WTC11 (cell line): ENCODE data around the gene TCF7L2. TPM values are rescaled to one million over a fixed set of nuclear protein-coding genes. Genes with fewer than 3 reads are reported as not detected.

ENCODE experiments used
- ATAC-seq: fragments of 200-7000 bp; cut with Tn5 transposase; 2 replicates; pipeline ENCODE4 v1.10.0; 2021; ENCODE audit warnings: mild to moderate bottlenecking, moderate library complexity
- CTCF ChIA-PET: fragments of 300-600 bp; sonication (Branson Sonifier 250); formaldehyde crosslinking; loops from one replicate; lab custom pipeline; 2021; ENCODE audit warnings: antibody characterized with exemption; lab: Charles Lee
- POLR2A ChIA-PET: fragments of 350-600 bp; sonication (Branson Sonifier 250); formaldehyde crosslinking; loops from one replicate; lab custom pipeline; 2021; ENCODE audit warnings: antibody characterized with exemption; lab: Charles Lee
- DNase-seq: peaks from one replicate; pipeline ENCODE4 v3.0.0; 2021; ENCODE audit warnings: low spot score
- H3K27ac Mint-ChIP-seq: 2 replicates; pipeline ENCODE4 v1.8.0; 2021; ENCODE audit warnings: mixed read lengths
- H3K27me3 Mint-ChIP-seq: 2 replicates; pipeline ENCODE4 v1.8.0; 2021; ENCODE audit warnings: low read depth, mild to moderate bottlenecking, moderate library complexity, mixed read lengths
- H3K36me3 Mint-ChIP-seq: 2 replicates; pipeline ENCODE4 v1.8.0; 2021; ENCODE audit warnings: mixed read lengths
- H3K4me1 Mint-ChIP-seq: 2 replicates; pipeline ENCODE4 v1.8.0; 2022; ENCODE audit warnings: mixed read lengths
- H3K4me3 Mint-ChIP-seq: 2 replicates; pipeline ENCODE4 v1.8.0; 2021; ENCODE audit warnings: mild to moderate bottlenecking, moderate library complexity, mixed read lengths
- H3K9me3 Mint-ChIP-seq: 2 replicates; pipeline ENCODE4 v1.8.0; 2021; ENCODE audit warnings: mixed read lengths
- CBFB ChIP-seq: sonication (generic); formaldehyde crosslinking; IDR thresholded peaks from 2 replicates; pipeline ENCODE4 v1.8.1; 2022; ENCODE audit warnings: mild to moderate bottlenecking, low read depth, missing genetic modification reagents
- CREB1 ChIP-seq: sonication (generic); formaldehyde crosslinking; IDR thresholded peaks from 2 replicates; pipeline ENCODE4 v1.8.0; 2023; ENCODE audit warnings: mild to moderate bottlenecking, missing genetic modification reagents
- CTCF ChIP-seq: fragments of 200-600 bp; IDR thresholded peaks from 2 replicates; pipeline ENCODE4 v1.8.0; 2022; ENCODE audit warnings: antibody characterized with exemption
- FOXJ3 ChIP-seq: sonication (generic); formaldehyde crosslinking; IDR thresholded peaks from 2 replicates; pipeline ENCODE4 v1.9.0; 2021; ENCODE audit warnings: missing genetic modification reagents, mild to moderate bottlenecking, borderline replicate concordance
- GRHL2 ChIP-seq: fragments of 250-450 bp; sonication (Bioruptor Pico); IDR thresholded peaks from 2 replicates; pipeline ENCODE4 v1.8.0; 2022; ENCODE audit warnings: mild to moderate bottlenecking, moderate library complexity; ENCODE audit not compliant: insufficient replicate concordance, severe bottlenecking
- HMGA2 ChIP-seq: fragments of 250-450 bp; sonication (Bioruptor Pico); IDR thresholded peaks from 2 replicates; pipeline ENCODE4 v1.4.0; 2021; ENCODE audit warnings: mild to moderate bottlenecking, moderate library complexity
- IRF2 ChIP-seq: sonication (generic); formaldehyde crosslinking; IDR thresholded peaks from 2 replicates; pipeline ENCODE4 v1.8.0; 2022; ENCODE audit warnings: low read depth, missing genetic modification reagents, borderline replicate concordance
- MXD4 ChIP-seq: fragments of 250-450 bp; sonication (Bioruptor Pico); IDR thresholded peaks from 2 replicates; pipeline ENCODE4 v1.8.0; 2021; ENCODE audit warnings: mild to moderate bottlenecking, moderate library complexity, borderline replicate concordance
- NR1H2 ChIP-seq: sonication (generic); formaldehyde crosslinking; IDR thresholded peaks from 2 replicates; pipeline ENCODE4 v1.9.0; 2021; ENCODE audit warnings: mild to moderate bottlenecking, moderate library complexity, missing genetic modification reagents
- OVOL2 ChIP-seq: fragments of 250-450 bp; sonication (Bioruptor Pico); IDR thresholded peaks from 2 replicates; pipeline ENCODE4 v1.9.0; 2021; ENCODE audit warnings: mild to moderate bottlenecking, borderline replicate concordance
- RELA ChIP-seq: sonication (generic); formaldehyde crosslinking; IDR thresholded peaks from 2 replicates; pipeline ENCODE4 v1.8.1; 2022; ENCODE audit warnings: missing genetic modification reagents, mild to moderate bottlenecking, borderline replicate concordance
- SOX15 ChIP-seq: fragments of 250-450 bp; sonication (Bioruptor Pico); IDR thresholded peaks from 2 replicates; pipeline ENCODE4 v1.9.0; 2021; ENCODE audit warnings: mild to moderate bottlenecking
- STAT6 ChIP-seq: sonication (generic); formaldehyde crosslinking; conservative IDR thresholded peaks from 2 replicates; pipeline ENCODE4 v1.8.1; 2023; ENCODE audit warnings: mild to moderate bottlenecking, low read depth, missing genetic modification reagents, moderate library complexity
- TP53 ChIP-seq: sonication (generic); formaldehyde crosslinking; IDR thresholded peaks from 2 replicates; pipeline ENCODE4 v1.8.1; 2023; ENCODE audit warnings: mild to moderate bottlenecking, missing genetic modification reagents
- ZNF121 ChIP-seq: sonication (generic); formaldehyde crosslinking; IDR thresholded peaks from 2 replicates; pipeline ENCODE4 v1.8.0; 2023; ENCODE audit warnings: missing genetic modification reagents
- ZSCAN18 ChIP-seq: fragments of 250-450 bp; sonication (Bioruptor Pico); IDR thresholded peaks from 2 replicates; pipeline ENCODE4 v2.1.2; 2022; ENCODE audit warnings: mild to moderate bottlenecking, moderate library complexity
- total RNA-seq: library from RNA; stranded (reverse); gene quantifications from 3 replicates; pipeline ENCODE4 v1.2.3, GENCODE V29; 2021
- TF ChIP-seq, protein P1 (sequence below): sonication (generic); formaldehyde crosslinking; IDR thresholded peaks from 2 replicates; pipeline ENCODE4 v1.8.0; 2022; ENCODE audit warnings: mild to moderate bottlenecking, missing genetic modification reagents
- TF ChIP-seq, protein P2 (sequence below): fragments of 250-450 bp; sonication (Bioruptor Pico); IDR thresholded peaks from 2 replicates; pipeline ENCODE4 v1.9.0; 2021; ENCODE audit warnings: mild to moderate bottlenecking, borderline replicate concordance
- TF ChIP-seq, protein P3 (sequence below): sonication (generic); formaldehyde crosslinking; IDR thresholded peaks from 2 replicates; pipeline ENCODE4 v1.8.1; 2023; ENCODE audit warnings: mild to moderate bottlenecking, missing genetic modification reagents
- TF ChIP-seq, protein P4 (sequence below): sonication (generic); formaldehyde crosslinking; IDR thresholded peaks from 2 replicates; pipeline ENCODE4 v1.8.1; 2022; ENCODE audit warnings: low read depth, mild to moderate bottlenecking, moderate library complexity, missing genetic modification reagents, borderline replicate concordance

The TCF7L2 gene
- total RNA-seq, 1 experiment from 2014 or later = 44.5 TPM

DNA sequence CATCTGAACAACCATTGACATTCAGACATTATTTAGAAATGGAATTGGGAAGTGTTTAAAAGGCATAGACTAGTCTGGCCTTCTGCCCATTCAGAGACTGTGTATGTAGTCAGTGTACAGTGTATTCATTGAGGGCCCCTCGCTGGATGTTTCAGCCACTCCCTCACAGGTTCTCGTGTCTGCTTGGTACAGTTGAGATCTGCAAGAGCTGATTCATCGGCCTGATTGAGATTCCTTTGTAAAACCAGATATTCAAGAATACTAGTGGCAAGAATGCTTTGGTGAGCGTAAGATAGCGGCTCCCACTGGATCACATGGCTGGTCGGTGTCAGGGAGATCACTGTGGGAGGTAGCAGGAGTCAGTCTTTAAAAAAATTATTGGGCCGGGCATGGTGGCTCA is 119.5 kb downstream of the TCF7L2 start:
- TF ChIP-seq MXD4 (CRISPR knock-in tag) = no peak
- TF ChIP-seq RELA (CRISPR knock-in tag) = no peak
- no peak for TF ChIP-seq NR1H2 (CRISPR knock-in tag)
- TF ChIP-seq, protein P1, sequence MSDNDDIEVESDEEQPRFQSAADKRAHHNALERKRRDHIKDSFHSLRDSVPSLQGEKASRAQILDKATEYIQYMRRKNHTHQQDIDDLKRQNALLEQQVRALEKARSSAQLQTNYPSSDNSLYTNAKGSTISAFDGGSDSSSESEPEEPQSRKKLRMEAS = no peak
- TF ChIP-seq CREB1 (CRISPR knock-in tag) = no peak
- TF ChIP-seq, protein P2, sequence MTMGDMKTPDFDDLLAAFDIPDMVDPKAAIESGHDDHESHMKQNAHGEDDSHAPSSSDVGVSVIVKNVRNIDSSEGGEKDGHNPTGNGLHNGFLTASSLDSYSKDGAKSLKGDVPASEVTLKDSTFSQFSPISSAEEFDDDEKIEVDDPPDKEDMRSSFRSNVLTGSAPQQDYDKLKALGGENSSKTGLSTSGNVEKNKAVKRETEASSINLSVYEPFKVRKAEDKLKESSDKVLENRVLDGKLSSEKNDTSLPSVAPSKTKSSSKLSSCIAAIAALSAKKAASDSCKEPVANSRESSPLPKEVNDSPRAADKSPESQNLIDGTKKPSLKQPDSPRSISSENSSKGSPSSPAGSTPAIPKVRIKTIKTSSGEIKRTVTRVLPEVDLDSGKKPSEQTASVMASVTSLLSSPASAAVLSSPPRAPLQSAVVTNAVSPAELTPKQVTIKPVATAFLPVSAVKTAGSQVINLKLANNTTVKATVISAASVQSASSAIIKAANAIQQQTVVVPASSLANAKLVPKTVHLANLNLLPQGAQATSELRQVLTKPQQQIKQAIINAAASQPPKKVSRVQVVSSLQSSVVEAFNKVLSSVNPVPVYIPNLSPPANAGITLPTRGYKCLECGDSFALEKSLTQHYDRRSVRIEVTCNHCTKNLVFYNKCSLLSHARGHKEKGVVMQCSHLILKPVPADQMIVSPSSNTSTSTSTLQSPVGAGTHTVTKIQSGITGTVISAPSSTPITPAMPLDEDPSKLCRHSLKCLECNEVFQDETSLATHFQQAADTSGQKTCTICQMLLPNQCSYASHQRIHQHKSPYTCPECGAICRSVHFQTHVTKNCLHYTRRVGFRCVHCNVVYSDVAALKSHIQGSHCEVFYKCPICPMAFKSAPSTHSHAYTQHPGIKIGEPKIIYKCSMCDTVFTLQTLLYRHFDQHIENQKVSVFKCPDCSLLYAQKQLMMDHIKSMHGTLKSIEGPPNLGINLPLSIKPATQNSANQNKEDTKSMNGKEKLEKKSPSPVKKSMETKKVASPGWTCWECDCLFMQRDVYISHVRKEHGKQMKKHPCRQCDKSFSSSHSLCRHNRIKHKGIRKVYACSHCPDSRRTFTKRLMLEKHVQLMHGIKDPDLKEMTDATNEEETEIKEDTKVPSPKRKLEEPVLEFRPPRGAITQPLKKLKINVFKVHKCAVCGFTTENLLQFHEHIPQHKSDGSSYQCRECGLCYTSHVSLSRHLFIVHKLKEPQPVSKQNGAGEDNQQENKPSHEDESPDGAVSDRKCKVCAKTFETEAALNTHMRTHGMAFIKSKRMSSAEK (CRISPR knock-in tag) = no peak
- TF ChIP-seq CBFB (CRISPR knock-in tag) = no peak
- no peak for TF ChIP-seq FOXJ3
- TF ChIP-seq ZSCAN18 (CRISPR knock-in tag) = no peak
- no peak for TF ChIP-seq TP53 (CRISPR knock-in tag)
- TF ChIP-seq OVOL2 (CRISPR knock-in tag) = no peak
- Mint-ChIP-seq H3K36me3 (peaks cover 8% of the 10 kb centered on the region), H3K4me1 (peaks cover 59% of the 10 kb centered on the region), H3K9me3 (no peaks in the 10 kb centered on the region), H3K4me3 (no peak overlapping the region), H3K27me3 (no peaks in the 10 kb centered on the region), H3K27ac (peak overlapping the region; percentile 20; the same call in 1 of the 2 replicates)
- CTCF ChIA-PET = no interaction called here
- DNase-seq (no peak), ATAC-seq (no peak)
- POLR2A ChIA-PET = no interaction called here

DNA sequence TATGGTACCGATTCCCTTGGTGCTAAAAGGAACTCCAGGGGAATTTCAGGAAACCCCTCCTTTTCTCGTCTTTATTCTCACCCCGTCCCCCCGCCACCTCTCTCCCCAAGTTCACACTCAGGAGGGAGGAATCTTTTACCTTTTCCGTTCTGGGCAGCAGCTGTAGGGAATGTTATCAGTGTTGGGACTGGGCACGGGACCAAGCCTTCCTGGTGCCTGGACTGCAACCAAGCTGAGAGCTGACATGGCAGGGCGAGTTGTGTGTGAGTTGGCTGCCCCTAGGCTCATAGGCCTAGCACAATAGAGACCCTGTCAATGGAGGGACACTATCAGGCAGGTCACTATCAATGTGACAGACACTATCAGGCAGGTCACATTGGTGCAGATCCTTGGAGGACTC is 121.4 kb downstream of the TCF7L2 start:
- Mint-ChIP-seq H3K9me3 (no peaks in the 10 kb centered on the region), H3K4me1 (peaks cover 62% of the 10 kb centered on the region), H3K27me3 (no peaks in the 10 kb centered on the region), H3K27ac (peak overlapping the region; percentile 71), H3K36me3 (peaks cover 8% of the 10 kb centered on the region), H3K4me3 (no peak overlapping the region)
- ATAC-seq (no peak), DNase-seq (no peak)
- POLR2A ChIA-PET = interaction anchor here (0.6 kb wide), 1 partner anchor 38 kb away, joined by 5 read pairs; no protein-coding TSS in a partner anchor
- CTCF ChIA-PET = interaction anchor here (1.0 kb wide), 1 partner anchor 1430 kb away, joined by 3 read pairs; no protein-coding TSS in a partner anchor
- TF ChIP-seq HMGA2 (CRISPR knock-in tag) (no peak), STAT6 (CRISPR knock-in tag) (no peak), SOX15 (CRISPR knock-in tag) (no peak), CTCF (no peak), GRHL2 (CRISPR knock-in tag) (no peak), CBFB (CRISPR knock-in tag) (no peak), RELA (CRISPR knock-in tag) (no peak), IRF2 (CRISPR knock-in tag) (no peak), ZNF121 (CRISPR knock-in tag) (no peak)
- TF ChIP-seq, protein P3, sequence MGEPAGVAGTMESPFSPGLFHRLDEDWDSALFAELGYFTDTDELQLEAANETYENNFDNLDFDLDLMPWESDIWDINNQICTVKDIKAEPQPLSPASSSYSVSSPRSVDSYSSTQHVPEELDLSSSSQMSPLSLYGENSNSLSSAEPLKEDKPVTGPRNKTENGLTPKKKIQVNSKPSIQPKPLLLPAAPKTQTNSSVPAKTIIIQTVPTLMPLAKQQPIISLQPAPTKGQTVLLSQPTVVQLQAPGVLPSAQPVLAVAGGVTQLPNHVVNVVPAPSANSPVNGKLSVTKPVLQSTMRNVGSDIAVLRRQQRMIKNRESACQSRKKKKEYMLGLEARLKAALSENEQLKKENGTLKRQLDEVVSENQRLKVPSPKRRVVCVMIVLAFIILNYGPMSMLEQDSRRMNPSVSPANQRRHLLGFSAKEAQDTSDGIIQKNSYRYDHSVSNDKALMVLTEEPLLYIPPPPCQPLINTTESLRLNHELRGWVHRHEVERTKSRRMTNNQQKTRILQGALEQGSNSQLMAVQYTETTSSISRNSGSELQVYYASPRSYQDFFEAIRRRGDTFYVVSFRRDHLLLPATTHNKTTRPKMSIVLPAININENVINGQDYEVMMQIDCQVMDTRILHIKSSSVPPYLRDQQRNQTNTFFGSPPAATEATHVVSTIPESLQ (CRISPR knock-in tag) = no peak
- TF ChIP-seq, protein P4, sequence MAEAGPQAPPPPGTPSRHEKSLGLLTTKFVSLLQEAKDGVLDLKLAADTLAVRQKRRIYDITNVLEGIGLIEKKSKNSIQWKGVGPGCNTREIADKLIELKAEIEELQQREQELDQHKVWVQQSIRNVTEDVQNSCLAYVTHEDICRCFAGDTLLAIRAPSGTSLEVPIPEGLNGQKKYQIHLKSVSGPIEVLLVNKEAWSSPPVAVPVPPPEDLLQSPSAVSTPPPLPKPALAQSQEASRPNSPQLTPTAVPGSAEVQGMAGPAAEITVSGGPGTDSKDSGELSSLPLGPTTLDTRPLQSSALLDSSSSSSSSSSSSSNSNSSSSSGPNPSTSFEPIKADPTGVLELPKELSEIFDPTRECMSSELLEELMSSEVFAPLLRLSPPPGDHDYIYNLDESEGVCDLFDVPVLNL = no peak
